Endodermal cell (in vitro differentiated cells): Measurements from ENCODE around the gene TBC1D1. TPM values are rescaled to one million over a fixed set of nuclear protein-coding genes. Genes with fewer than 3 reads are reported as not detected.

Experiments
- DNase-seq: peaks from one replicate; pipeline ENCODE4 v3.0.0-alpha.2; 2017
- H3K27ac ChIP-seq: 2 replicates; pipeline ENCODE4 v1.5.1; 2013; ENCODE audit warnings: mild to moderate bottlenecking, low read depth, low read length, moderate library complexity
- H3K27me3 ChIP-seq: 2 replicates; pipeline ENCODE4 v1.6.1; 2013; ENCODE audit warnings: mild to moderate bottlenecking, low read length, moderate library complexity; ENCODE audit not compliant: insufficient read depth, control insufficient read depth, poor library complexity, severe bottlenecking
- H3K36me3 ChIP-seq: 2 replicates; pipeline ENCODE4 v1.7.0; 2013; ENCODE audit warnings: mild to moderate bottlenecking, low read length, moderate library complexity; ENCODE audit not compliant: control insufficient read depth, insufficient read depth
- H3K4me1 ChIP-seq: one replicate; pipeline ENCODE4 v1.7.0; 2013; ENCODE audit warnings: low read length; ENCODE audit not compliant: control insufficient read depth, insufficient read depth
- H3K4me3 ChIP-seq: 2 replicates; pipeline ENCODE4 v1.5.1; 2013; ENCODE audit warnings: mild to moderate bottlenecking, low read length, moderate library complexity
- H3K9ac ChIP-seq: 2 replicates; pipeline ENCODE4 v1.6.1; 2013; ENCODE audit warnings: mild to moderate bottlenecking, low read length, moderate library complexity; ENCODE audit not compliant: poor library complexity, severe bottlenecking; ENCODE audit errors: extremely low read depth
- H3K9me3 ChIP-seq: 2 replicates; pipeline ENCODE4 v1.6.1; 2013; ENCODE audit warnings: mild to moderate bottlenecking, low read length, moderate library complexity; ENCODE audit not compliant: control insufficient read depth
- H3K27ac Mint-ChIP-seq: 2 replicates; pipeline ENCODE4 v1.8.0; 2020; ENCODE audit warnings: mixed read lengths
- H3K27me3 Mint-ChIP-seq: 2 replicates; pipeline ENCODE4 v1.8.0; 2021; ENCODE audit warnings: mild to moderate bottlenecking, mixed read lengths; ENCODE audit not compliant: insufficient read depth
- H3K36me3 Mint-ChIP-seq: 2 replicates; pipeline ENCODE4 v1.8.0; 2020; ENCODE audit warnings: low read depth, mixed read lengths
- H3K4me1 Mint-ChIP-seq: 2 replicates; pipeline ENCODE4 v1.8.0; 2020; ENCODE audit warnings: mixed read lengths
- H3K4me3 Mint-ChIP-seq: 2 replicates; pipeline ENCODE4 v1.8.0; 2020; ENCODE audit warnings: mild to moderate bottlenecking, moderate library complexity, mixed read lengths
- H3K9me3 Mint-ChIP-seq: 2 replicates; pipeline ENCODE4 v1.8.0; 2020; ENCODE audit warnings: mild to moderate bottlenecking, mixed read lengths
- CTCF ChIP-seq: fragments of 200-600 bp; sonication (generic); conservative IDR thresholded peaks from 2 replicates; pipeline ENCODE4 v1.5.0; 2021; ENCODE audit warnings: antibody characterized with exemption, mild to moderate bottlenecking
- WGBS, 2 experiments: methylation state at CpG; one replicate each; pipeline versions ENCODE4 v1.1.5 to v1.1.7; 2013; ENCODE audit warnings: missing lambda C conversion rate in 2 of 2, mixed read lengths in 1 of 2; ENCODE audit not compliant: insufficient coverage in 1 of 2, insufficient read length in 1 of 2; 5-methylcytosine and 5-hydroxymethylcytosine counted together
- total RNA-seq, 2 donors: library from RNA; stranded (reverse); fragmentation: NEBNext Ultra II Directional in 1 of 2; extraction: Animal tissue kit (Norgen Biotek cat#: 25700) in 1 of 2; gene quantifications; 2 replicates in 1 of 2; 3 replicates in 1 of 2; pipeline ENCODE4 v1.2.1, GENCODE V29; 2021

The TBC1D1 gene
- total RNA-seq, 2 donors from 2014 or later: 110 to 122 TPM

GRCh38 chr4:37902212-37902611, 11.3 kb downstream of the TBC1D1 start:
- H3K4me1 Mint-ChIP-seq: no peaks in the 10 kb centered on the region
- Histone ChIP-seq H3K9ac (no peak overlapping the region), H3K4me1 (no peaks in the 10 kb centered on the region), H3K36me3 (no peaks in the 10 kb centered on the region), H3K27ac (no peak overlapping the region), H3K27me3 (peaks cover 6% of the 10 kb centered on the region), H3K9me3 (no peaks in the 10 kb centered on the region), H3K4me3 (no peak overlapping the region)
- 81 to 92% methylated on average over 7 of the region's 7 CpGs for WGBS, 2 experiments
- no peak for DNase-seq
- no peaks in the 10 kb centered on the region for H3K27me3 Mint-ChIP-seq
- H3K36me3 Mint-ChIP-seq: no peaks in the 10 kb centered on the region
- H3K27ac Mint-ChIP-seq: no peak overlapping the region
- H3K4me3 Mint-ChIP-seq: no peak overlapping the region
- H3K9me3 Mint-ChIP-seq: peaks cover 4% of the 10 kb centered on the region
- TF ChIP-seq CTCF: no peak

- Histone ChIP-seq H3K9ac (no peak overlapping the region), H3K36me3 (no peaks in the 10 kb centered on the region), H3K4me3 (no peak overlapping the region), H3K9me3 (no peaks in the 10 kb centered on the region), H3K27ac (no peak overlapping the region), H3K4me1 (no peaks in the 10 kb centered on the region), H3K27me3 (no peaks in the 10 kb centered on the region)
- DNase-seq: no peak
- Mint-ChIP-seq H3K27ac (no peak overlapping the region), H3K36me3 (no peaks in the 10 kb centered on the region), H3K4me3 (no peak overlapping the region), H3K27me3 (peaks cover 2% of the 10 kb centered on the region), H3K9me3 (peaks cover 4% of the 10 kb centered on the region), H3K4me1 (no peaks in the 10 kb centered on the region)
- WGBS, 2 experiments: 93 to 99% methylated on average over 7 to 9 of the region's 9 CpGs
- TF ChIP-seq CTCF: no peak
Observed at GRCh38 chr4:37902738-37903693, 12.1 kb downstream of the TBC1D1 start.

GRCh38 chr4:37903901-37904300, 13.0 kb downstream of the TBC1D1 start:
- H3K27ac ChIP-seq: no peak overlapping the region

More at GRCh38 chr4:37903901-37904300, 13.0 kb downstream of the TBC1D1 start:
- Histone ChIP-seq H3K36me3 (no peaks in the 10 kb centered on the region), H3K9ac (no peak overlapping the region), H3K9me3 (no peaks in the 10 kb centered on the region), H3K4me3 (no peak overlapping the region), H3K27me3 (no peaks in the 10 kb centered on the region), H3K4me1 (no peaks in the 10 kb centered on the region)
- H3K4me1 Mint-ChIP-seq: no peaks in the 10 kb centered on the region
- no peak for TF ChIP-seq CTCF
- 86 to 100% methylated on average over 1 to 3 of the region's 3 CpGs for WGBS, 2 experiments
- DNase-seq: no peak
- H3K27me3 Mint-ChIP-seq: peaks cover 2% of the 10 kb centered on the region
- H3K4me3 Mint-ChIP-seq: no peak overlapping the region
- H3K9me3 Mint-ChIP-seq: peaks cover 4% of the 10 kb centered on the region
- H3K36me3 Mint-ChIP-seq: no peaks in the 10 kb centered on the region
- no peak overlapping the region for H3K27ac Mint-ChIP-seq
